OCI-LY7 (cell line): ENCODE data around the gene CABP4. TPM values are rescaled to one million over a fixed set of nuclear protein-coding genes. Genes with fewer than 3 reads are reported as not detected.

Experiments used
- BruUV-seq: library from RNA; stranded (reverse); fragments of 400-500 nt; replicated peaks from 2 replicates; lab custom pipeline; 2021; lab: Mats Ljungman, UMichigan
- CTCF ChIA-PET: fragments of 300-600 bp; sonication (Branson Sonifier 250); formaldehyde crosslinking; loops from one replicate; lab custom pipeline; 2022; ENCODE audit warnings: antibody characterized with exemption; ENCODE audit not compliant: unreplicated experiment; lab: Charles Lee
- POLR2A ChIA-PET: fragments of 300-600 bp; sonication (Branson Sonifier 250); formaldehyde crosslinking; loops from one replicate; lab custom pipeline; 2022; ENCODE audit warnings: antibody characterized with exemption; lab: Charles Lee
- DNase-seq: peaks from one replicate; pipeline ENCODE4 v3.0.0-alpha.2; 2015; ENCODE audit warnings: low spot score
- H2AFZ ChIP-seq: fragments of 200-600 bp; sonication (generic), shearing (Covaris generic); 2 replicates; pipeline ENCODE4 v1.6.1; 2014; ENCODE audit warnings: mild to moderate bottlenecking, antibody characterized with exemption, low read length, moderate library complexity
- H3K27ac ChIP-seq: fragments of 200-600 bp; sonication (generic); 2 replicates; pipeline ENCODE4 v1.5.1; 2014; ENCODE audit warnings: mixed run types, low read depth, mild to moderate bottlenecking, moderate library complexity, low read length, inconsistent platforms; ENCODE audit not compliant: poor library complexity, severe bottlenecking
- H3K36me3 ChIP-seq: fragments of 200-600 bp; sonication (generic); 2 replicates; pipeline ENCODE4 v1.6.1; 2014; ENCODE audit warnings: mild to moderate bottlenecking, antibody characterized with exemption, low read length, moderate library complexity, mixed read lengths; ENCODE audit not compliant: insufficient read depth
- H3K4me1 ChIP-seq: fragments of 200-600 bp; sonication (generic); 2 replicates; pipeline ENCODE4 v1.5.1; 2014; ENCODE audit warnings: mild to moderate bottlenecking, low read length; ENCODE audit not compliant: insufficient read depth, poor library complexity, severe bottlenecking
- H3K4me2 ChIP-seq: fragments of 200-600 bp; sonication (generic); 2 replicates; pipeline ENCODE4 v1.6.1; 2014; ENCODE audit warnings: mild to moderate bottlenecking, low read length
- H3K4me3 ChIP-seq: fragments of 200-600 bp; sonication (generic); 2 replicates; pipeline ENCODE4 v1.5.1; 2014; ENCODE audit warnings: mild to moderate bottlenecking, low read depth, low read length; ENCODE audit not compliant: poor library complexity, severe bottlenecking
- H3K79me2 ChIP-seq: fragments of 200-600 bp; sonication (generic); 2 replicates; pipeline ENCODE4 v1.6.1; 2016; ENCODE audit warnings: low read depth, mild to moderate bottlenecking, low read length, moderate library complexity, mixed read lengths; ENCODE audit not compliant: insufficient read depth
- H3K9me2 ChIP-seq: fragments of 200-600 bp; sonication (generic); 2 replicates; pipeline ENCODE4 v1.6.1; 2016; ENCODE audit warnings: mild to moderate bottlenecking, low read length, mixed read lengths; ENCODE audit not compliant: insufficient read depth
- H3K9me3 ChIP-seq: fragments of 200-600 bp; sonication (generic); 2 replicates; pipeline ENCODE4 v1.6.1; 2014; ENCODE audit warnings: mild to moderate bottlenecking, mixed run types, low read length, mixed read lengths
- H4K20me1 ChIP-seq: fragments of 200-600 bp; sonication (generic); 2 replicates; pipeline ENCODE4 v1.6.1; 2014; ENCODE audit warnings: mild to moderate bottlenecking, antibody characterized with exemption, low read length, moderate library complexity, mixed read lengths; ENCODE audit not compliant: insufficient read depth
- CTCF ChIP-seq: fragments of 200-600 bp; sonication (generic); conservative IDR thresholded peaks from 2 replicates; pipeline ENCODE4 v1.5.1; 2014; ENCODE audit warnings: mild to moderate bottlenecking, antibody characterized with exemption, low read length, moderate library complexity, mixed read lengths
- EZH2phosphoT487 ChIP-seq: fragments of 200-600 bp; sonication (generic); IDR thresholded peaks from 2 replicates; pipeline ENCODE4 v1.6.1; 2018; ENCODE audit warnings: low read depth, borderline replicate concordance, mild to moderate bottlenecking, mixed run types, antibody characterized with exemption, low read length, moderate library complexity, mixed read lengths
- intact Hi-C: fragments of 100-400 bp; cut with micrococcal nuclease; formaldehyde crosslinking; loops from one replicate; pipeline ENCODE4 v1.10.0; 2022; ENCODE audit not compliant: unreplicated experiment
- total RNA-seq, 2 experiments: library from RNA; depleted of rRNA in 1 of 2; stranded (reverse); fragments of >200 nt in 1 of 2; shearing (Covaris generic) in 1 of 2; gene quantifications; 2 replicates each; pipeline ENCODE4 v1.2.3, GENCODE V29; 2014 to 2022

Gene CABP4
- total RNA-seq, 2 experiments from 2014 or later = 3.0 to 11.5 TPM

- Histone ChIP-seq H3K4me1 (peaks cover 75% of the 10 kb centered on the region), H3K4me3 (peak overlapping the region; percentile 81), H3K9me2 (no peaks in the 10 kb centered on the region), H2AFZ (no peak overlapping the region), H3K9me3 (no peaks in the 10 kb centered on the region), H3K27ac (peak overlapping the region; percentile 94), H3K4me2 (peak overlapping the region; percentile 97), H3K36me3 (peaks cover 66% of the 10 kb centered on the region), H3K79me2 (peaks cover 29% of the 10 kb centered on the region), H4K20me1 (peaks cover 12% of the 10 kb centered on the region)
- POLR2A ChIA-PET = interaction anchor here (0.6 to 3.6 kb wide), 9 partner anchors 13 to 208 kb away, joined by 3 to 38 read pairs (median 18); partner anchors contain the start of genes PPP1CA, TBC1D10C and TMEM134
- no TSS peak for BruUV-seq
- CTCF ChIA-PET = interaction anchor here (0.5 kb wide), 2 partner anchors 42 to 1856 kb away, joined by 3 to 4 read pairs; no protein-coding TSS in a partner anchor
- intact Hi-C loops = loop anchor here (1.0 to 2.0 kb wide), 4 partner anchors 28 to 70 kb away; partner anchors contain the start of gene TMEM134
- peak; percentile 91 for DNase-seq
- TF ChIP-seq CTCF = no peak
These were observed 18.6 kb upstream of the CABP4 start for GRCh38 chr11:67436459-67437081.

- peak within 1 kb of the TSS; percentile 94 for H3K27ac ChIP-seq
- ChIA-PET POLR2A (interaction anchor here (0.6 to 3.6 kb wide), 16 partner anchors 8 to 207 kb away, joined by 3 to 38 read pairs (median 6); partner anchors contain the start of genes PPP1CA, RAD9A, RPS6KB2 and TBC1D10C), CTCF (interaction anchor here (0.6 to 1.0 kb wide), 3 partner anchors 12 to 84 kb away, joined by 3 to 11 read pairs (median 3); no protein-coding TSS in a partner anchor)
- peak; percentile 89 for DNase-seq
- peaks cover 29% of the 10 kb centered on the region for H3K79me2 ChIP-seq
- H3K9me2 ChIP-seq = no peaks in the 10 kb centered on the region
- peak within 1 kb of the TSS; percentile 81 for H3K4me3 ChIP-seq
- peaks cover 12% of the 10 kb centered on the region for H4K20me1 ChIP-seq
- H3K36me3 ChIP-seq = peaks cover 59% of the 10 kb centered on the region
- no TSS peak for BruUV-seq
- peak within 1 kb of the TSS; percentile 97 for H3K4me2 ChIP-seq
- no peak for TF ChIP-seq EZH2phosphoT487
- no peak for TF ChIP-seq CTCF
- H3K9me3 ChIP-seq = no peaks in the 10 kb centered on the region
- intact Hi-C loops = loop anchor here (1.0 to 2.0 kb wide), 4 partner anchors 27 to 69 kb away; partner anchors contain the start of gene TMEM134
- H3K4me1 ChIP-seq = peaks cover 82% of the 10 kb centered on the region
- no peak within 1 kb of the TSS for H2AFZ ChIP-seq
These were observed 17.9 kb upstream of the CABP4 start, which contains the start of gene PTPRCAP for GRCh38 chr11:67437082-67437808. Gene PTPRCAP, minus strand, starts transcription at chr11:67437682. Its CDS starts 63 bp downstream, at chr11:67437619.
